IPS-15b (cell line): ENCODE measurements around the gene CENPU.

Experiments used
- H3K27me3 ChIP-seq: one replicate; pipeline ENCODE4 v1.6.1; 2013; ENCODE audit warnings: low read length; ENCODE audit not compliant: control insufficient read depth, insufficient read depth
- H3K36me3 ChIP-seq: one replicate; pipeline ENCODE4 v1.6.1; 2013; ENCODE audit warnings: low read length; ENCODE audit not compliant: control insufficient read depth, insufficient read depth
- H3K4me1 ChIP-seq: one replicate; pipeline ENCODE4 v1.6.1; 2013; ENCODE audit warnings: mild to moderate bottlenecking, low read length; ENCODE audit not compliant: control insufficient read depth, insufficient read depth
- H3K4me3 ChIP-seq: one replicate; pipeline ENCODE4 v1.5.1; 2013; ENCODE audit warnings: low read depth, low read length
- H3K9ac ChIP-seq: one replicate; pipeline ENCODE4 v1.6.1; 2013; ENCODE audit warnings: low read depth, mild to moderate bottlenecking, low read length
- H3K9me3 ChIP-seq: one replicate; pipeline ENCODE4 v1.6.1; 2013; ENCODE audit warnings: mild to moderate bottlenecking, low read length; ENCODE audit not compliant: control insufficient read depth, insufficient read depth

CENPU gene

DNA sequence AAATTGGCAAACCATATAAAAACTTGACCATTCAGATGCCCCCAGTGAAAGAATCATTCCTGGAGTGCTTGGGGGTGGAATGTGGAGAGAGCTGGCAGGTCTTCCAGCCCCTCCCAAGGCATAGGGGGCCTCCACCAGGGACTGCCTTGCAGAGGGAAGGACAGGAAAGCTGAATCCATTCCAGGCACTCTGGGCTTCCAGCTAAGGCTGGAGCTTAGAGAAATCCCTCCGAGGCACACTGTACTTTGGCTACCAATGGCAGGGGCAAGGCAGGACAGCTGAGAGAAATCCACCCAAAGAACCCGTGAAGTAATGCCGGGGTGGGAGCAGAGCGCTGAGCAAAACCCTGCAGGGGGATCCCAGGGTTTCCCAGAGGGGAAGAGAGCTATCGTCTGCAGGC is 4.0 kb downstream of the CENPU start:
- H3K9ac ChIP-seq, result no peak overlapping the region
- H3K9me3 ChIP-seq, result no peaks in the 10 kb centered on the region
- H3K4me3 ChIP-seq, result no peak overlapping the region
- H3K36me3 ChIP-seq, result peaks cover 4% of the 10 kb centered on the region
- no peaks in the 10 kb centered on the region for H3K27me3 ChIP-seq
- peaks cover 5% of the 10 kb centered on the region for H3K4me1 ChIP-seq

DNA sequence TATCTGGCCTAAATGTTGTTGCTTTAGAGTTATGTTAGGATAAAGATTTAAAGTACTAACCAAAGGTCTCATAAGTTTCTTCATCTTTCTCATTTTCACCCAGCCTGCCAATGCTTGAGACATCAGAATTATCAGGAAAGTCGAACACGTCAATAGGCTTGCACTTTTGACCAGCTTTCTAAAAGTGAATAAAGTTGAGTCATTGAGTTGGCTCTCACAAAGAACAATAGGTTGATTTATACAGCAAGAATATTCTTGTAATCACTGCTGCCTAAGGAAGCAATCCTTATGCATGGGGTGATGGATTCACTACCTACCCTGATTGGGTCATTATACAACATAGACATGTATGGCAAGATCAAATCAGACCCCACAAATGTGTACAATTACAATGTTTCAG is 5.0 kb downstream of the CENPU start:
- peaks cover 4% of the 10 kb centered on the region for H3K36me3 ChIP-seq
- no peak overlapping the region for H3K4me3 ChIP-seq
- H3K4me1 ChIP-seq, result no peaks in the 10 kb centered on the region

DNA sequence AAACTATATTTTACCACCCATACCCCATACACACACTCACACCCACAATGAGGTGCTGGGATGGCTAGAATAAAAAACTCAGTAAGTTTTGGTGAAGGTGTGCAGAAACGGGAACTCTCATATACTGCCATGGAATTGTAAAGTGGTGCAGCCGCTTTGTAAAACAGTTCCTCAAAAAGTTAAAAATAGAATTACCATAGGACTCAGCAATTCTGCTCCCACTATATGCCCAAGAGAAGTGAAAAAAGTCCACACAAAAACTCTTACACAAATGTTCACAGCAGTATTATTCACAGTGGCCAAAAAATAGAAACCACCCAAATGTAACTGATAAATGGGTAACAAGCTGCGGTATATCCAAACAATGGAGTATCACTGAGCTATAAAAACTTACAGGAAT is 6.5 kb downstream of the CENPU start:
- no peaks in the 10 kb centered on the region for H3K4me1 ChIP-seq
- H3K36me3 ChIP-seq, result peaks cover 11% of the 10 kb centered on the region
- H3K9ac ChIP-seq, result no peak overlapping the region
- H3K4me3 ChIP-seq, result no peak overlapping the region
- H3K9me3 ChIP-seq, result no peaks in the 10 kb centered on the region
- no peaks in the 10 kb centered on the region for H3K27me3 ChIP-seq

More for the DNA sequence above, 5.0 kb downstream of the CENPU start:
- Histone ChIP-seq H3K9ac (no peak overlapping the region), H3K27me3 (no peaks in the 10 kb centered on the region), H3K9me3 (no peaks in the 10 kb centered on the region)

DNA sequence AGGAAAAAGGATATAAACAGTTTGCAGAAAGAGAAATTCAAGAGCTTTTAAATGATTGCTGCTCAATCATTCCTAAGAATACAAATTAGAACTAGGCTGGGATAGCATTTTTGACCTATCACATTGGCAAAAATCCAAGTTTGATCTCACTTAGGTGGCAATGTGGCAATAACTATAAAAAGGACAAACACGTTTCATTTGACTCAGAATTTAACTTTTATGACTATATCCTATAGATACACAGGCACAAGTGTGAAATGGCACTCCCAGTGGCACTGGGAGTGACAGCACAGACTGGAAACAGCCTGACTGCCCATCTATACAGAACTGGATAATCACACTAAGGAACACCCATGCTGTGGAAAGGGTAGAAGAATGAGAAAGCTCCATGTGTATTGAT is 11.1 kb downstream of the CENPU start:
- Histone ChIP-seq H3K9me3 (no peaks in the 10 kb centered on the region), H3K4me1 (no peaks in the 10 kb centered on the region), H3K4me3 (no peak overlapping the region), H3K27me3 (no peaks in the 10 kb centered on the region), H3K9ac (no peak overlapping the region), H3K36me3 (peaks cover 9% of the 10 kb centered on the region)

DNA sequence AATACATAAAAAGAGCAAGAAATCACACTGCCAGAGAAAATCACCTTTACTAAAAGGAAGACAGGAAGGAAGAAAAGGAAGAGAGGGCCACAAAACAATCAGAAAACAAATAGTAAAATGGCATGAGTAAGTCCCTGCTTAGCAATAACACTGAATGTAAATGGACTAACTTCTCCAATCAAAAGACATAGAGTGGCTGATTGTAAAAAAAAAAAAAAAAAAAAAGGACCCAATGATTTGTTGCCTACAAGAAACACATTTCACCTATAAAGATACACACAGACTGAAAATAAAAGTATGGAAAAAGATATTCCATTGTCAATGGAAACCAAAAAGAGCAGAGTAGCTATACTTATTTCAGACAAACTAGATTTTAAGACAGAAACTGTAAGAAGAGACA is 12.6 kb downstream of the CENPU start:
- H3K36me3 ChIP-seq, result peaks cover 13% of the 10 kb centered on the region
- no peak overlapping the region for H3K9ac ChIP-seq
- H3K4me1 ChIP-seq, result no peaks in the 10 kb centered on the region
- H3K4me3 ChIP-seq, result no peak overlapping the region
- no peaks in the 10 kb centered on the region for H3K9me3 ChIP-seq
- no peaks in the 10 kb centered on the region for H3K27me3 ChIP-seq

DNA sequence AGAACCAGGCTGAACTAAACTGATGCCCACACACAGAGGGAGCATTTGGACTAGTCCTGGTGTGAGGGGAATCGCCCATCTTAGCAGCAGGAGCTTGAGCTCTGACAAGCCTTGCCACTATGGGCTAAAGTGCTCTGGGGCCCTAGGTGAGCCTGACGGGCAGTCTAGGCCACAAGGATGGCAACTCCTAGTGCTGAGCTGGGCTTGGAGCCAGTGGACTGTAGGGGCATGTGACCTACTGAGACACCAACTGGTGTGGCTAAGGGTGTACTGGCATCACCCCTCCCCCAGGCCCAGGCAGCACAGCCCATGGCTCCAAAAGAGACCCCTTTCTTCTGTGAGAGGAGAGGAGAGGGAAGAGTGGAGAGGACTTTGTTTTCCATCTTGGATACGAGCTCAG is 14.5 kb downstream of the CENPU start:
- Histone ChIP-seq H3K4me1 (no peaks in the 10 kb centered on the region), H3K9me3 (no peaks in the 10 kb centered on the region), H3K36me3 (peaks cover 19% of the 10 kb centered on the region), H3K27me3 (no peaks in the 10 kb centered on the region), H3K4me3 (no peak overlapping the region), H3K9ac (no peak overlapping the region)

DNA sequence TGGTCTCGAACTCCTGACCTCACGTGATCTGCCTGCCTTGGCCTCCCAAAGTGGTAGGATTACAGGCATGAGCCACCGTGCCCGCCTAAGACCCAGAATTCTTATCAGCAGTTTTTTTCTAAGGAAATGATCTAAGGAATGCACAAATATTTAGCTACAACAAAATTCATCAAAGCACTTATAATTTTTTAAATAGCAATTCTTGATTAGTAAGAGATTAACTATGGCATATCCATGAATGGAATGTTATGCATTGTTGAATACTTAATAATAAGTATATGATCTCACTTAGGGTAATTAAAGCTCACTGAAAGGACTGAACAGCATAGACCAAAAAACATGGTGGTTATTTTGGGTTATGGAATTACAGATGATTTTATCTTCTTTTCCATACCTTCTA is 18.4 kb downstream of the CENPU start:
- no peaks in the 10 kb centered on the region for H3K4me1 ChIP-seq
- no peak overlapping the region for H3K4me3 ChIP-seq
- H3K9me3 ChIP-seq, result no peaks in the 10 kb centered on the region
- H3K36me3 ChIP-seq, result peaks cover 16% of the 10 kb centered on the region
- no peak overlapping the region for H3K9ac ChIP-seq
- H3K27me3 ChIP-seq, result no peaks in the 10 kb centered on the region

DNA sequence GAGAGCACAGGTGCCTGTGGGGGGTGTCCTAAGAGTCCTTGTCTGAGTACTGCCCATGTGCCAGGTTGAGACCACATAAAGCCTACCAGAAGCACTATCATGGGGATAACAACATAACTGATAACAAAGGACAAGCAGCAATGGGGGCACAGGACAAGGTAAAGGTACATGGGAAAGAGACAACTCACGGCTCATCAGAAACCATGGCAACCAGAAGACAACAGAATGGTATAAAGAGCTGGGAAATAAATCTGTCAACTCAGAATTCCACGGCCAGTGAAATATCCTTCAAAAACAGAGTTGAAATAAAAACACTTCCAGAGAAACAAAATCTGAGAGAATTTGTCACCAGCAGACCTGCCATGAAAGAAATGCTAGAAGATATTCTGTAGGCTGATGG is 20.0 kb downstream of the CENPU start:
- Histone ChIP-seq H3K9ac (no peak overlapping the region), H3K27me3 (no peaks in the 10 kb centered on the region), H3K9me3 (no peaks in the 10 kb centered on the region), H3K36me3 (peaks cover 16% of the 10 kb centered on the region), H3K4me1 (no peaks in the 10 kb centered on the region), H3K4me3 (no peak overlapping the region)

DNA sequence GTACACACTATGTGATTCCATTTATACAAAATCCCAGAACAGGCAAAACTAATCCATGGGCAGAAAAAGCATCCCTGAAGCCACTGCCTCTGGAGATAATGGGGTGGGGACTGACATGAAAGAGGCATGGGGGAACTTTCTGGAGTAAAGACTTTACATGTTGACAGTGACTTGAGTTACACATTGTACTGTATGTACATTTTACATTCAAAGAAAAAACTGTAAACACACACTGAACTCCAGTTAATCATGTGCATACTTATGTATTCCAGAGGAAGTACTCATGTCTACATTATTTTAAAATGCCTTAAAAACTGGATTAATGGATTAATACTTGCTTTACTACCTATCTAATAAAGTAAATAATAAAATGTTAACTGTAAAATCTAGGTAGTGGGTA is 21.6 kb downstream of the CENPU start:
- Histone ChIP-seq H3K9me3 (no peaks in the 10 kb centered on the region), H3K4me3 (no peak overlapping the region), H3K36me3 (peaks cover 12% of the 10 kb centered on the region), H3K4me1 (no peaks in the 10 kb centered on the region), H3K27me3 (no peaks in the 10 kb centered on the region), H3K9ac (no peak overlapping the region)

DNA sequence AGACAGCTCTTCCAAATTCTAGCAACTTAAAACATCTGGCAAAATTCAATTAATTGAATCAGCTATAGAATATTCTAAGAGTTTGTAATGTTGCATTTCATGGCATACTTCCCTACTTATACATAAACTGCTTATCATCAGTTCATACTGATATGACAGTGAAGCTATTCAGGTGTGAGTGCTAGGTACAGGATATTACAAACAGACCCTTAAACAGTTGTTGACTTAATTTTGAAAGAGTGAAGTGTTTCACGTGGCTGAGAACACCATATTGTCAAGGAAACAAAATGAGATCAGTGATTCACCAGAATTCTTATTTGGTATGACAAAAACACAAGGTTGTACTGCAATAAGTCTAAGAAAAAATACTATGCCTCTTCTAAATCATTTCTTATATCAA is 27.4 kb downstream of the CENPU start:
- Histone ChIP-seq H3K4me3 (no peak overlapping the region), H3K9me3 (no peaks in the 10 kb centered on the region), H3K9ac (no peak overlapping the region), H3K36me3 (peaks cover 13% of the 10 kb centered on the region), H3K4me1 (no peaks in the 10 kb centered on the region), H3K27me3 (no peaks in the 10 kb centered on the region)

DNA sequence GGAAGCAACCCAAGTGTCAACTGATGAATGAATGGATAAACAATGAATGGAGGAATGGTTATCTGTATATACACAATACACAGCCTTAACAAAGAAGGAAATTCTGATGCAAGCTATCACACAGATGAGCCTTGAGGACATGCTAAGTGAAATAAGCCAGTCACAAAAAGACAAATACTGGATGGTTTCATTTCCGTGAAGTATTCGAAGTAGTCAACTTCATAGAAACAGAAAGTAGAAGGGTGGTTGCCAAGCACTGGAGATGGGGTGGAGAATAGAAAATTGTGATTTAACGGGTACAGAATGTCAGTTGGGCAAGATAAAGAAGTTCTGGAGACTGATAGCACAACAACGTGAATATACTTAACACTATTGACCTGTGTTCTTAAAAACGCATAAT is 28.2 kb downstream of the CENPU start:
- H3K4me3 ChIP-seq, result no peak overlapping the region
- H3K4me1 ChIP-seq, result no peaks in the 10 kb centered on the region
- H3K36me3 ChIP-seq, result peaks cover 19% of the 10 kb centered on the region
- no peaks in the 10 kb centered on the region for H3K27me3 ChIP-seq
- no peaks in the 10 kb centered on the region for H3K9me3 ChIP-seq
- no peak overlapping the region for H3K9ac ChIP-seq

DNA sequence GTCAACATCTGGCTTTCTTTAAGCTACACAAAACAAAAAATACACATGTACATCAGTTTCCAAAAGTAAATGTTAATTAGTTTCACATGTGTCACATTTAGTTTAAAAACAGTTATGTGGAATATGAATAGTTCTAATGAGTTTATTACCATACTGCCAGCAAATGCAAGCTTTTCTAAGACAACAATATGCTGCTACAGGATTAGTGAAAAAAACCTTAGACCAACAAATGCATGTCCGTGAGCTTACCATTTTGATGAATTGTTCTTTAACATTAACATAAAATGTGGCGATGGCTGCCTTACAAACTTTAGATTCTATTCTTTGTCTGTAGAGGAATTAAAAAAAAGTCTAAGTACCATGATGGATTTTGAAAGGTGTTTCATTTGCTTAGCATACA is 31.8 kb downstream of the CENPU start:
- Histone ChIP-seq H3K9me3 (no peaks in the 10 kb centered on the region), H3K36me3 (peaks cover 20% of the 10 kb centered on the region), H3K27me3 (no peaks in the 10 kb centered on the region), H3K4me1 (no peaks in the 10 kb centered on the region), H3K9ac (no peak overlapping the region), H3K4me3 (no peak overlapping the region)

DNA sequence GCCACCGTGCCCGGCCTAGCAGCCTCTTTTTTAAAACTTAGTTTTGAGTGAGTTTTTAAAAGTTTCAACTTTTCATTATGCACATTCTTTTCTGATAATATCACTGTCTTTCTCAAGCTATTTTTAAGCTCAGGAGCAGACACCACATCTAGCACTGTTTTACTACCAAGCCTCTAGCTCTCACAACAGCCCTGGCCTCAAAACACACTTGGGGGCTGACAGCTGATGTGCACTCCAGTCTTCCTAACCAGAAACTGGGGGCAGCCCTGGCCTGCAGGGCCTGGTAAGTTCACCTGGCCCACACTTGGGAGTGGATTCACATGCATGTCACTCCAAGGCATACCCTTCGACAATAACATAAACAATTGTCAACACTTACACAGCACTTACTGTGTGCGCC is 34.0 kb downstream of the CENPU start:
- Histone ChIP-seq H3K9ac (no peak overlapping the region), H3K36me3 (peaks cover 12% of the 10 kb centered on the region), H3K9me3 (no peaks in the 10 kb centered on the region), H3K4me1 (no peaks in the 10 kb centered on the region), H3K27me3 (no peaks in the 10 kb centered on the region), H3K4me3 (no peak overlapping the region)
